Retinal pigment epithelial cell (primary cell): Measurements from ENCODE around the gene SPRED3.

Experiments used
- DNase-seq: peaks from one replicate; pipeline ENCODE4 v3.0.0-alpha.2; 2010; ENCODE audit warnings: low read depth
- H3K4me3 ChIP-seq: 2 replicates; pipeline ENCODE4 v1.5.1; 2011; ENCODE audit warnings: mild to moderate bottlenecking, low read length, control low read depth, moderate library complexity
- TF ChIP-seq, protein P1 (sequence below): conservative IDR thresholded peaks from 2 replicates; pipeline ENCODE4 v1.5.1; 2011; ENCODE audit warnings: low read depth, low read length, control low read depth, inconsistent platforms

SPRED3 gene

DNA sequence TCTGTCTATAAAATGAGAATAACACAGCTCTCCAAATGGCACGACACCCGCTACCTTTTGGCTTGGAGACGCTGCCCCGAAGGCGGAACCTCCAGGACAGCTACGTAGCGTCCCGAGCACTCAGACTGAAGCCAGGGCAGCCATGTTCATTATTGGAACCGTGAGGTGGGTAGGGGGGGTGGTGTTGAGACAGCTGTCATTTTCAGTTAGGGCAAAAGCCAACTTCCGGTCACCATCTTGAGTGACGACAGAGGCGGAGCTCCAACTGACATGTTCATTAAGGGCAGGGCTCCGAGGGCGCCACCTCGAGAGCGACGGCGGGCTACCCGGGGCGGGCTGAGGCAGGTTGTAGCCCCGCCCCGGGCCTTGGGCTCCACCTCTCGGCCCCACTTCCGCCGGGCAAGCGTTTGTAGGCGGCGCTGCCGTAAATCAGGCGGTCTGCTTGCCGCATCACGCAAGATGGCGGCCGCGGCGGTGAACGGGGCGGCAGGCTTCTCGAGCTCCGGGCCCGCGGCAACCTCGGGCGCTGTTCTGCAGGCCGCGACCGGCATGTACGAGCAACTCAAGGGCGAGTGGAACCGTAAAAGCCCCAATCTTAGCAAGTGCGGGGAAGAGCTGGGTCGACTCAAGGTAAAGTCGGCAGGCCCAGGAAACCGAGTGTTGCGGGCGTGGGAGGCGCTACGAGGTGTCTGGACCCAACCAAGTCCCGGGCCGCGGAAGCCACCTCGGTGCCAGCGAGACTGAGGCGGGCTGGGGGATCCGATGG lies 14.0 kb upstream of the SPRED3 start, which contains the start of gene PSMD8:
Gene PSMD8, plus strand, starts transcription at position 240 of the 766 bp plus-strand sequence. Its CDS starts 31 bp downstream, at position 271.
- H3K4me3 ChIP-seq = peak within 1 kb of the TSS; percentile 92
- TF ChIP-seq, protein P1, sequence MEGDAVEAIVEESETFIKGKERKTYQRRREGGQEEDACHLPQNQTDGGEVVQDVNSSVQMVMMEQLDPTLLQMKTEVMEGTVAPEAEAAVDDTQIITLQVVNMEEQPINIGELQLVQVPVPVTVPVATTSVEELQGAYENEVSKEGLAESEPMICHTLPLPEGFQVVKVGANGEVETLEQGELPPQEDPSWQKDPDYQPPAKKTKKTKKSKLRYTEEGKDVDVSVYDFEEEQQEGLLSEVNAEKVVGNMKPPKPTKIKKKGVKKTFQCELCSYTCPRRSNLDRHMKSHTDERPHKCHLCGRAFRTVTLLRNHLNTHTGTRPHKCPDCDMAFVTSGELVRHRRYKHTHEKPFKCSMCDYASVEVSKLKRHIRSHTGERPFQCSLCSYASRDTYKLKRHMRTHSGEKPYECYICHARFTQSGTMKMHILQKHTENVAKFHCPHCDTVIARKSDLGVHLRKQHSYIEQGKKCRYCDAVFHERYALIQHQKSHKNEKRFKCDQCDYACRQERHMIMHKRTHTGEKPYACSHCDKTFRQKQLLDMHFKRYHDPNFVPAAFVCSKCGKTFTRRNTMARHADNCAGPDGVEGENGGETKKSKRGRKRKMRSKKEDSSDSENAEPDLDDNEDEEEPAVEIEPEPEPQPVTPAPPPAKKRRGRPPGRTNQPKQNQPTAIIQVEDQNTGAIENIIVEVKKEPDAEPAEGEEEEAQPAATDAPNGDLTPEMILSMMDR = peak; percentile 20
- peak; percentile 96 for DNase-seq

DNA sequence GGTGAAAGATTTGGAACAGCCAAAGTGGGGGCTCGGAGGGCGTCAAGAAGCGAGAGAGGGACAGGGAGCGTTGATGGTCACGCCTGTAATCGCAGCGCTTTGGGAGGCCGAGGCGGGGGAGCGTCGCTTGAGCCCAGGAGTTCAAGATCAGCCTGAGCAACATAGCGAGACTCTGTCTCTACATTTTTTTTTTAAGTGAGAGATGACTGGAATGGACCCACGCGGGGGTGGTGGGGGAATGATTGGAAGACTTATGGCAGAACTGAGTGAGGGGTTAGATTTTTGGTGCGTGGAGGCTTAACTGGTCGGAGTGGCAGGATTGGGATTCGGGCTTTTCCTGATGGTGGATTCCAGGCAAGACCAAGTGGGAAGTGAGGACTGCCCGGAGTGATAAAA lies 13.4 kb upstream of the SPRED3 start:
- TF ChIP-seq, protein P1 = no peak
- no peak for DNase-seq
- peak overlapping the region; percentile 92 for H3K4me3 ChIP-seq

DNA sequence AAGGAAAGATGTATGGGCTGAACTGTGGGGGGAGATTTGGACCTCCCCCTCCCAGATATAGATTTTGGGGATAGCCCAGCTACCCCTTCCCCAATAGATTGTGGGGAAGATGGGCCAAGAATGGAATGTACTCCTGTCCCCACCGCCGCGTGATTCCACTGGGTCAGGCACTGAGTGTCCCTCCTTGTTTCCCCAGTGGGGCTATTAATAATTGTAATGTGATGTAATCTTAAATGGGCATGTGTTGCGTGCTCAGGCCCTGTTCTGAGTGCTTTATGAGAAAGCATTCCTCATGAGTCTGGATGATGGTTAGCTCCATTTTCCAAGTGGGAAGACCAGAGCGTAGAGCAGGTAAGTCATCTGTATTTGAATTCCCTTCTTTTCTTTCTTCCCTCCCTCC lies 12.7 kb upstream of the SPRED3 start:
- DNase-seq = no peak
- TF ChIP-seq, protein P1 = no peak
- H3K4me3 ChIP-seq = peak overlapping the region; percentile 92

DNA sequence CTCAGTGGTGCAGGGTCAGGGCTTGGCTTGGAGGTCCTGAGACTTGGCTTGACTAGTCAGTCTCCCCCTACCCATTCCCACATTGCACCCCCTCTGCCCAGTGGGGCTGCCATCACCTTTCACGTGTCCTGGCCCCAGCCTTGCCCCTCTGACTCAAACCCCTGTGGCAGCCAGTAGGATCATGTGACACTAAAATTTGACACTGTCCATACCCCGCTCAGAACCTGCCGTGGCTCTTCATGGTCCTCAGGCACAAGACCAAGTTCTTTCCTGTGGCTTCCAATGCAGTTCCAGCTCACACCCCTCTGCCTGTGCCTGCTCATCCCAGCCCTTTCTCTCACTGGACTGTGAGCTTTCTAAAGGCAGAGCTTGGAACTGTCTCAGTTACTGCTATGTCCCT lies 11.9 kb upstream of the SPRED3 start:
- no peak for DNase-seq
- TF ChIP-seq, protein P1 = no peak
- no peak overlapping the region for H3K4me3 ChIP-seq

DNA sequence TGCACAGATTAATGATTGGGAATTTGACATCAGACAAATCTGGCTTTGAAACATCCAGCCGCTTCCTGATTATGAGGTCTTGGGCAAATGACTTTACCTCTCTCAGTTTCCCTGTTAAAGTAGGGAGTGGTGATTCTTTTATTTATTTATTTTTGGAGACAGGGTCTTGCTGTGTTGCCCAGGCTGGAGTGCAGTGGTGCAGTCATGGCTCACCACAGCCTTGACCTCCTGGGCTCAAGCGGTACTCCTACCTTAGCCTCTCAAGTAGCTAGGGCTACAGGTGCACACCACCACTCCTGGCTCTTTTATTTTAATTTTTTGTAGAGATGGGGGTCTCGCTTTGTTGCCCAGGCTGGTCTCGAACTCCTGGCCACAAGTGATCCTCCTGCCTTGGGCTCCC lies 11.4 kb upstream of the SPRED3 start:
- H3K4me3 ChIP-seq = no peak overlapping the region
- TF ChIP-seq, protein P1 = no peak
- no peak for DNase-seq

DNA sequence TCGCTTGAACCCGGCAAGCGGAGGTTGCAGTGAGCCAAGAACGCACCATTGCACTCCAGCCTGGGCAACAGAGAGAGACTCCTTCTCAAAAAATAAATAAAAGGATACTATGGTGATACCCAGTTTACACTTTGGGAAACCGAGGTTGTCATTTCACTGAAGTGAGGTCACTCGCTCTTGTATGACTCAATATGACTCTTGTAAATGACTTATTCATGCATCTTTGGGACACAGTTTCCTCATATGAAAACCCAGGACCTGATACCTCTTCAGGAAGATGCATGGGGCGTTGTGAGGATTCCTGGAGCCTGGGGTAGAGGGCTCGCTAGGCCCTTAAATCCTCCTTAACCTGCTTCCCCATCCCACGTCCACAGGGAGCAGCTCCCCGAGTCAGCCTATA lies 9.6 kb upstream of the SPRED3 start:
- no peak for DNase-seq
- H3K4me3 ChIP-seq = no peak overlapping the region
- TF ChIP-seq, protein P1 = no peak

DNA sequence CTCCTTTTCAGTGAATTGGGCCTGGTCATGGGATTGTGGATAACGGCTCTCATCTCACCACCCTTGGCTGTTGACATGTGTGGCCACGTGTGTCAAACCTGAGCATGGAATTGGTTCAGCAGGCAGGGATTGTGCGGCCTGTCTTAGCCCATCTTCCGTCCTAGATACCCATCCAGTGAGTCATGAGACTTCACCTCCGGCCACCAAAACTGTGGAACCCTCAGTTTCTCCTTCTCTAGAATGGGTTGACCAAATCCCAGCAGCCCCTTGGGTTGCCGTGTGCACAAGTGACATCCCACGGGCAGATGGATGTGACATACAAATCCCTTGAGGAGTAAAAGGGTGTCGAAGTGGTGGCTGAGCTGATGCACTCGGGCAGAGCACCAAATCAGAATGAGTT lies 7.4 kb upstream of the SPRED3 start:
- DNase-seq = no peak
- TF ChIP-seq, protein P1 = no peak
- H3K4me3 ChIP-seq = no peak overlapping the region
